Stimulated activated CD8-positive, alpha-beta memory T cell treated with anti-CD3 and anti-CD28 coated beads, Interleukin-7, amount 100 ng/mL, for 1 hour (primary cell): ENCODE results near the gene SPAG6.
"Not testable (repeated sequence)": the region's sequence is repeated elsewhere in the genome, so short reads cannot be mapped to it uniquely, and the experiment has no call there.

Experiments
- DNase-seq, 2 donors: peaks; one replicate each; pipeline ENCODE4 v3.0.0-alpha.2; 2020; ENCODE audit warnings: low read depth in 2 of 2

Gene SPAG6

GRCh38 chr10:22372298-22372697, 27.0 kb downstream of the SPAG6 start:
- DNase-seq, result no peak

GRCh38 chr10:22372917-22373316, 27.6 kb downstream of the SPAG6 start:
- DNase-seq, result no peak

- no peak for DNase-seq
Observed at GRCh38 chr10:22374489-22375126, 29.3 kb downstream of the SPAG6 start.

GRCh38 chr10:22379059-22379458, 33.8 kb downstream of the SPAG6 start:
- no peak for DNase-seq

GRCh38 chr10:22381262-22381661, 36.0 kb downstream of the SPAG6 start:
- no peak for DNase-seq

GRCh38 chr10:22386503-22386902, 41.2 kb downstream of the SPAG6 start:
- DNase-seq, result no peak

- no peak for DNase-seq
Observed at GRCh38 chr10:22389856-22390589, 44.7 kb downstream of the SPAG6 start.

- DNase-seq, result no peak
Observed at GRCh38 chr10:22391600-22391999, 46.3 kb downstream of the SPAG6 start.

GRCh38 chr10:22396195-22396594, 50.9 kb downstream of the SPAG6 start:
- not testable (repeated sequence) for DNase-seq

- DNase-seq, result not testable (repeated sequence)
Observed at GRCh38 chr10:22406916-22407315, 61.6 kb downstream of the SPAG6 start.

GRCh38 chr10:22410394-22410793, 65.1 kb downstream of the SPAG6 start:
- no peak for DNase-seq

GRCh38 chr10:22410846-22411245, 65.5 kb downstream of the SPAG6 start:
- no peak for DNase-seq

GRCh38 chr10:22414146-22414545, 68.8 kb downstream of the SPAG6 start:
- no peak for DNase-seq

- no peak for DNase-seq
Observed at GRCh38 chr10:22415072-22415471, 69.8 kb downstream of the SPAG6 start.

GRCh38 chr10:22417736-22418268, 72.5 kb downstream of the SPAG6 start:
- no peak for DNase-seq

GRCh38 chr10:22420787-22421517, 75.7 kb downstream of the SPAG6 start:
- DNase-seq, result no peak

GRCh38 chr10:22426653-22427052, 81.4 kb downstream of the SPAG6 start:
- no peak for DNase-seq

GRCh38 chr10:22427101-22427500, 81.8 kb downstream of the SPAG6 start:
- DNase-seq, result no peak

GRCh38 chr10:22427890-22428571, 82.7 kb downstream of the SPAG6 start:
- no peak for DNase-seq

- no peak for DNase-seq
Observed at GRCh38 chr10:22429146-22429545, 83.8 kb downstream of the SPAG6 start.

GRCh38 chr10:22429981-22430421, 84.7 kb downstream of the SPAG6 start:
- no peak for DNase-seq

- no peak for DNase-seq
Observed at GRCh38 chr10:22433875-22434274, 88.6 kb downstream of the SPAG6 start.
